Measurements from ENCODE around the gene PVALEF.

- TF ChIP-seq EZH2 (optimal IDR thresholded peaks at IDR 0.05; ENCODE audit: low read depth, low read length) (no peak), CTCF (IDR thresholded peaks at IDR 0.05; ENCODE audit: low read length) (no peak)
These were observed 11.4 kb downstream of the PVALEF start for GRCh38 chr17:81176666-81177065.

Measured in MM.1S (cell line).